Breast epithelium (tissue), 3 donors: Measurements from ENCODE around the gene RIMKLB.

Experiments
- POLR2A ChIP-seq: fragments of 450-650 bp; IDR thresholded peaks from one replicate; pipeline ENCODE4 v1.6.1; 2016; ENCODE audit warnings: antibody characterized with exemption, mild to moderate bottlenecking, moderate library complexity
- POLR2AphosphoS5 ChIP-seq, 3 donors: sonication (generic); formaldehyde crosslinking; IDR thresholded peaks; one replicate each; pipeline ENCODE4 v1.6.1; 2017; ENCODE audit warnings: antibody characterized with exemption in 3 of 3

GRCh38 chr12:8676651-8677050, 21.1 kb upstream of the RIMKLB start:
- TF ChIP-seq POLR2A (no peak), POLR2AphosphoS5 (IDR thresholded peaks at IDR 0.05) (no peak)
